NCI-H2081 treated with DMSO at 0.1 percent for 48 hours (cell line): Measurements from ENCODE around the gene PRDM7.
"Not testable (repeated sequence)": the region's sequence is repeated elsewhere in the genome, so short reads cannot be mapped to it uniquely, and the experiment has no call there.

ENCODE experiments used
- DNase-seq: peaks from one replicate; lab custom pipeline; 2025; lab: John Stamatoyannopoulos, UW

Gene PRDM7

GRCh38 chr16:90072442-90073105 is 4.6 kb downstream of the PRDM7 start:
- no peak for DNase-seq

- no peak for DNase-seq
Observed at GRCh38 chr16:90070440-90070839, 6.7 kb downstream of the PRDM7 start.

GRCh38 chr16:90061437-90061836 is 15.7 kb downstream of the PRDM7 start:
- DNase-seq, result no peak

GRCh38 chr16:90057738-90058173 is 19.4 kb downstream of the PRDM7 start:
- no peak for DNase-seq

GRCh38 chr16:90056521-90056920 is 20.6 kb downstream of the PRDM7 start:
- not testable (repeated sequence) for DNase-seq

- DNase-seq, result no peak
Observed at GRCh38 chr16:90055371-90055770, 21.8 kb downstream of the PRDM7 start.

- DNase-seq, result no peak
Observed at GRCh38 chr16:90054554-90054953, 22.6 kb downstream of the PRDM7 start.

GRCh38 chr16:90053902-90054500 is 23.1 kb downstream of the PRDM7 start:
- no peak for DNase-seq

GRCh38 chr16:90050969-90051368 is 26.2 kb downstream of the PRDM7 start:
- no peak for DNase-seq

- DNase-seq, result no peak
Observed at GRCh38 chr16:90048737-90049330, 28.3 kb downstream of the PRDM7 start.

GRCh38 chr16:90048347-90048722 is 28.8 kb downstream of the PRDM7 start:
- no peak for DNase-seq

- no peak for DNase-seq
Observed at GRCh38 chr16:90047714-90048346, 29.3 kb downstream of the PRDM7 start.

GRCh38 chr16:90046971-90047713 is 30.0 kb downstream of the PRDM7 start:
- no peak for DNase-seq

GRCh38 chr16:90046122-90046970 is 30.8 kb downstream of the PRDM7 start:
- DNase-seq, result no peak

- DNase-seq, result no peak
Observed at GRCh38 chr16:90044111-90044551, 33.0 kb downstream of the PRDM7 start.

GRCh38 chr16:90043526-90043925 is 33.6 kb downstream of the PRDM7 start:
- DNase-seq, result no peak

- no peak for DNase-seq
Observed at GRCh38 chr16:90042946-90043514, 34.1 kb downstream of the PRDM7 start.

- DNase-seq, result no peak
Observed at GRCh38 chr16:90041896-90042473, 35.1 kb downstream of the PRDM7 start.

GRCh38 chr16:90040152-90041023 is 36.7 kb downstream of the PRDM7 start:
- no peak for DNase-seq

- DNase-seq, result no peak
Observed at GRCh38 chr16:90037276-90037675, 39.9 kb downstream of the PRDM7 start.
